Spleen (tissue), 7 donors: ENCODE data around the gene FAM120B.

ENCODE experiments used
- POLR2A ChIP-seq, 3 donors: fragments of 450-650 bp; IDR thresholded peaks; one replicate each; pipeline ENCODE4 v1.5.1; 2017; ENCODE audit warnings: antibody characterized with exemption in 3 of 3, mild to moderate bottlenecking in 1 of 3
- POLR2AphosphoS5 ChIP-seq, 3 donors: sonication (generic); formaldehyde crosslinking; IDR thresholded peaks; one replicate each; pipeline ENCODE4 v1.5.1; 2017; ENCODE audit warnings: antibody characterized with exemption in 3 of 3
- TF ChIP-seq, protein P1 (sequence below), 11 experiments: fragments of 200-600 bp in 7 of 11; fragments of 450-650 bp in 4 of 11; sonication (generic) in 4 of 11; IDR thresholded peaks in 8 of 11; conservative IDR thresholded peaks in 3 of 11; 1 replicate in 7 of 11; 2 replicates in 4 of 11; pipeline versions ENCODE4 v1.4.0 to v1.8.0; 2016 to 2021; ENCODE audit warnings: antibody characterized with exemption in 11 of 11, inconsistent platforms in 4 of 11, mild to moderate bottlenecking in 1 of 11
- donor health status: DM: no; HTN: no; CAD: no; lungs with moderate emphysema.
- donor health status: DM: no; HTN: no; CAD: no.
- donor health status: DM: no; HTN: no; CAD: no.

- TF ChIP-seq, protein P1, sequence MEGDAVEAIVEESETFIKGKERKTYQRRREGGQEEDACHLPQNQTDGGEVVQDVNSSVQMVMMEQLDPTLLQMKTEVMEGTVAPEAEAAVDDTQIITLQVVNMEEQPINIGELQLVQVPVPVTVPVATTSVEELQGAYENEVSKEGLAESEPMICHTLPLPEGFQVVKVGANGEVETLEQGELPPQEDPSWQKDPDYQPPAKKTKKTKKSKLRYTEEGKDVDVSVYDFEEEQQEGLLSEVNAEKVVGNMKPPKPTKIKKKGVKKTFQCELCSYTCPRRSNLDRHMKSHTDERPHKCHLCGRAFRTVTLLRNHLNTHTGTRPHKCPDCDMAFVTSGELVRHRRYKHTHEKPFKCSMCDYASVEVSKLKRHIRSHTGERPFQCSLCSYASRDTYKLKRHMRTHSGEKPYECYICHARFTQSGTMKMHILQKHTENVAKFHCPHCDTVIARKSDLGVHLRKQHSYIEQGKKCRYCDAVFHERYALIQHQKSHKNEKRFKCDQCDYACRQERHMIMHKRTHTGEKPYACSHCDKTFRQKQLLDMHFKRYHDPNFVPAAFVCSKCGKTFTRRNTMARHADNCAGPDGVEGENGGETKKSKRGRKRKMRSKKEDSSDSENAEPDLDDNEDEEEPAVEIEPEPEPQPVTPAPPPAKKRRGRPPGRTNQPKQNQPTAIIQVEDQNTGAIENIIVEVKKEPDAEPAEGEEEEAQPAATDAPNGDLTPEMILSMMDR (IDR thresholded peaks at IDR 0.05 in 8 of 11, conservative IDR thresholded peaks at IDR 0.05 in 3 of 11) = no peak
- TF ChIP-seq POLR2A (IDR thresholded peaks at IDR 0.05) = no peak
- TF ChIP-seq POLR2AphosphoS5 (IDR thresholded peaks at IDR 0.05) = no peak
Measured at GRCh38 chr6:170446841-170447560, 140.4 kb downstream of the FAM120B start.
